Memory B cell (primary cell): ENCODE data around the gene CLRN3.

ENCODE experiments used
- ATAC-seq: fragments of 150-1000 bp; cut with Tn5 transposase; 2 replicates; pipeline ENCODE4 v1.10.0; 2021; ENCODE audit warnings: low read depth, mild to moderate bottlenecking, moderate library complexity
- DNase-seq, 2 donors: peaks; one replicate each; pipeline ENCODE4 v3.0.0; 2022; ENCODE audit warnings: low spot score in 2 of 2
- H3K27ac Mint-ChIP-seq: one replicate; pipeline ENCODE4 v1.8.0; 2022; ENCODE audit warnings: mild to moderate bottlenecking, moderate library complexity, mixed read lengths
- H3K27me3 Mint-ChIP-seq: one replicate; pipeline ENCODE4 v1.8.0; 2022; ENCODE audit warnings: mixed read lengths
- H3K36me3 Mint-ChIP-seq: one replicate; pipeline ENCODE4 v1.8.0; 2022; ENCODE audit warnings: mild to moderate bottlenecking, mixed read lengths
- H3K4me1 Mint-ChIP-seq: one replicate; pipeline ENCODE4 v1.8.0; 2022; ENCODE audit warnings: mixed read lengths
- H3K4me3 Mint-ChIP-seq: one replicate; pipeline ENCODE4 v1.8.0; 2022; ENCODE audit warnings: mild to moderate bottlenecking, moderate library complexity, mixed read lengths
- H3K9me3 Mint-ChIP-seq: one replicate; pipeline ENCODE4 v1.8.0; 2022; ENCODE audit warnings: mixed read lengths

Gene CLRN3, protein sequence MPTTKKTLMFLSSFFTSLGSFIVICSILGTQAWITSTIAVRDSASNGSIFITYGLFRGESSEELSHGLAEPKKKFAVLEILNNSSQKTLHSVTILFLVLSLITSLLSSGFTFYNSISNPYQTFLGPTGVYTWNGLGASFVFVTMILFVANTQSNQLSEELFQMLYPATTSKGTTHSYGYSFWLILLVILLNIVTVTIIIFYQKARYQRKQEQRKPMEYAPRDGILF

GRCh38 chr10:127892743-127893142, at the start of gene CLRN3:
TSS of gene CLRN3 (minus strand) at chr10:127892941. CDS start at chr10:127892784, 157 bp downstream.
- peaks cover 2% of the 10 kb centered on the region for H3K9me3 Mint-ChIP-seq
- ATAC-seq = no peak
- peaks cover 4% of the 10 kb centered on the region for H3K27me3 Mint-ChIP-seq
- no peaks in the 10 kb centered on the region for H3K36me3 Mint-ChIP-seq
- H3K4me1 Mint-ChIP-seq = no peaks in the 10 kb centered on the region
- H3K4me3 Mint-ChIP-seq = no peak within 1 kb of the TSS
- H3K27ac Mint-ChIP-seq = no peak within 1 kb of the TSS
- no peak for DNase-seq

DNA sequence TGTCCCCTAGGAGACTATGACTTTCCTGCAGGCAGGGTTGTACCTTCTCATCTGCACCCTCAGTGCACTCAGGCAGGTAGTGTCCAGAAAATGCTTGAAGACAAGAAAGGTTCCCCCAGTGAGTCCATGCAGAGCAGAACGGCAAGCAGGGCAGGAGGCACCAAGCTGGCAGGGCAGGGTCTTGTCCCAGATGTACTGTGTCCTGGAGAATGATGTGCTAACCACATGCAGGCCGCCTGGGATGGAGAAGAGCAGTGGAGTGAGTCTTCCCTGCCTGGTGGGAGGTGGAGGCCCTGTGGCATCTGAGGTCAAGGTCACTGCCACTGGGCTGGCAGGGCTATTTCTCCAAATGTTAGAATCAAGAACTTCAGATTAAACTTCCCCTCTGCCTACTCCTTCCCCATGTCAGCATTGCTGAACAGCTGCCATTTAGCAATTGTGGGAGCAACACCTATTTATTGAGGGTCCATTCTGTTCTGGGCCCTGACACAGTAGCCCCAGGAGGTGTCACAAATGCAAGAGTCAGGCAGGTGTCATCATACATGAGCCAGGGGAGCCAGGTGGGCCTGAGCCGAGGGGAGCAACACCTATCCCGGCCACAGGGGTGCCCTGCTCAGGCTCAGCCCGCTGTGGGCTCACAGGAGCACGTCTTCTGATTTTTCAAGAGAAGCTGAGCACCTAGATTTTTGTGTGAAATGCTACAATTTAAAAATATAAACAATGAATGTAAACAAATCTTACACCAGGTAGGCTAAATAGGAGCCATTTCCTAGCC, 48.3 kb upstream of the CLRN3 start:
- no peak for ATAC-seq
- Mint-ChIP-seq H3K4me3 (no peak overlapping the region), H3K36me3 (no peaks in the 10 kb centered on the region), H3K27ac (no peak overlapping the region), H3K9me3 (peaks cover 3% of the 10 kb centered on the region), H3K4me1 (peaks cover 13% of the 10 kb centered on the region), H3K27me3 (peaks cover 14% of the 10 kb centered on the region)
- DNase-seq = no peak

DNA sequence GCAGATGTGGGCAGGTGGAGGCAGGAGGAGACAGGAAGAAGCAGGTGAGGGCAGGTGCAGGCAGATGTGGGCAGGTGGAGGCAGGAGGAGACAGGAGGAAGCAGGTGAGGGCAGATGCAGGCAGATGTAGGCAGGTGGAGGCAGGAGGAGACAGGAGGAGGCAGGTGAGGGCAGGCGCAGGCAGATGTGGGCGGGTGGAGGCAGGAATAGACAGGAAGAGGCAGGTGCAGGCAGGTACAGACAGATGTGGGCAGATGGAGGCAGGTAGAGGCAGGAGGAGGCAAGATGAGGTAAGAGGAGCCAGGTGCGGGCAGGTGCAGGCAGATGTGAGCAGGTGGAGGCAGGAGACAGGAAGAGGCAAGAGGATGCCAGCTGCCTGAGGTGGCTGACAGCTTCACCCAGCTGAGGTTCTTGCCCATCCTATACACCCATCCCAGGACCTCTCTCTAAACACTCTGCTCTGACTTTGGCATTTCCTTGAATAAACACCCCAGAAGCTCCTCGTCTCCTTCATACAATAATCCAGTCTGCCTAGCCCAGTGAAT, 47.1 kb upstream of the CLRN3 start:
- Mint-ChIP-seq H3K9me3 (peaks cover 3% of the 10 kb centered on the region), H3K27ac (no peak overlapping the region), H3K36me3 (no peaks in the 10 kb centered on the region), H3K4me3 (no peak overlapping the region), H3K4me1 (peaks cover 5% of the 10 kb centered on the region), H3K27me3 (peaks cover 19% of the 10 kb centered on the region)
- no peak for ATAC-seq
- DNase-seq = no peak

DNA sequence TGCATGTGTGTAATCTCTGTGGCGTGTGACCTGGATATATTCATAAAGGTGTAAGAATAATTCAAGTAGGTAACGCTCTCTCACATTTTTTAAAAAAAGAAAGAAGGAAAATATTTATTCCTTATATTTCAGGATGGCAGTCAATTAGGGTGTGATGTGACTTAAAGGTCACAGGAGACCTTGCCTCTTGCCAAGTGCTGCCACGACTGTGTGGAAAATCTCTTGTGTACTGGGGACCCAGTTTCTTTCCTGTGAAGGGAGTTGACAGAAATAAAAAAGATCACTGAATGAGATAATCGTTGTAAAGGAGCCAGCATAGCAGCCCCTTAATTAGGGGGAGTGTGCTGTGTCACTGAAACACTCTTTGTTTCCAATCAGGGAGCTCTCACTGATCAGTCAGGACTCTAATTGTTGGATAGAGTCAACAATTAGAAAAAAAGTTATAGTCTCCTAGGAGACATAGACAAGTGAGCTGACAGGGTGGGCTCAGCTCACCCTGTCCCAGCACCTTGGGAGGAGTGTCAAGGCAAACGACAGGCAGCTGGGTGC, 45.2 kb upstream of the CLRN3 start:
- DNase-seq (no peak), ATAC-seq (no peak)
- H3K9me3 Mint-ChIP-seq = no peaks in the 10 kb centered on the region
- no peaks in the 10 kb centered on the region for H3K4me1 Mint-ChIP-seq
- H3K36me3 Mint-ChIP-seq = no peaks in the 10 kb centered on the region
- H3K4me3 Mint-ChIP-seq = no peak overlapping the region
- H3K27me3 Mint-ChIP-seq = peaks cover 16% of the 10 kb centered on the region
- H3K27ac Mint-ChIP-seq = no peak overlapping the region

DNA sequence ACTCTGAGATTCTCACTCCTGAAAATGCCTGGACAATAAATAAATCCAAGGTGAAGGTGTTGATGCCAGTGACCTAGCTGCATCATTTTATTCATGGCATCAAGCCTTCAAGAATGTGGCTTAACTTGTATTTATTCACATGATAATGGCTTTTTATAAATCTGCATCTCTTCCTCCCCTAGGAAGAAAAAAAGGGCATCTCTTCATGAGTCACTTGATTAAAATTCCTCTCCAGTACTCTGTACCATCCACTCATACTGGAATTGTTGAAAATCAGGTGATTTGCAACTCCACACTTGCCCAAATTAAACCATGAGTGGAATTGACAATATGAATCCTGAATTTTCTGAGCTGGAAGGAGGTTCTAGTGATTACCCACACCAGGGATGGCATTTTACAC, 44.3 kb upstream of the CLRN3 start:
- Mint-ChIP-seq H3K27me3 (peaks cover 13% of the 10 kb centered on the region), H3K4me3 (no peak overlapping the region), H3K36me3 (no peaks in the 10 kb centered on the region)

GRCh38 chr10:127935071-127935561, 42.4 kb upstream of the CLRN3 start:
- Mint-ChIP-seq H3K27me3 (peaks cover 13% of the 10 kb centered on the region), H3K4me3 (no peak overlapping the region), H3K27ac (no peak overlapping the region), H3K4me1 (no peaks in the 10 kb centered on the region), H3K9me3 (peaks cover 1% of the 10 kb centered on the region), H3K36me3 (no peaks in the 10 kb centered on the region)
- DNase-seq (no peak), ATAC-seq (no peak)

More for the DNA sequence above, 44.3 kb upstream of the CLRN3 start:
- no peaks in the 10 kb centered on the region for H3K4me1 Mint-ChIP-seq
- H3K9me3 Mint-ChIP-seq = peaks cover 1% of the 10 kb centered on the region
- ATAC-seq = no peak
- no peak for DNase-seq
- no peak overlapping the region for H3K27ac Mint-ChIP-seq

- H3K9me3 Mint-ChIP-seq = peaks cover 1% of the 10 kb centered on the region
- no peaks in the 10 kb centered on the region for H3K36me3 Mint-ChIP-seq
- no peak overlapping the region for H3K4me3 Mint-ChIP-seq
- no peak for DNase-seq
- peaks cover 7% of the 10 kb centered on the region for H3K27me3 Mint-ChIP-seq
- ATAC-seq = no peak
- H3K4me1 Mint-ChIP-seq = no peaks in the 10 kb centered on the region
- H3K27ac Mint-ChIP-seq = no peak overlapping the region
Observed at GRCh38 chr10:127934383-127934782, 41.6 kb upstream of the CLRN3 start.

- DNase-seq (no peak), ATAC-seq (no peak)
- no peaks in the 10 kb centered on the region for H3K4me1 Mint-ChIP-seq
- no peaks in the 10 kb centered on the region for H3K36me3 Mint-ChIP-seq
- H3K9me3 Mint-ChIP-seq = peaks cover 1% of the 10 kb centered on the region
- H3K4me3 Mint-ChIP-seq = no peak overlapping the region
- H3K27ac Mint-ChIP-seq = no peak overlapping the region
- H3K27me3 Mint-ChIP-seq = peaks cover 6% of the 10 kb centered on the region
Observed at GRCh38 chr10:127933271-127933670, 40.5 kb upstream of the CLRN3 start.

GRCh38 chr10:127932521-127933270, 40.0 kb upstream of the CLRN3 start:
- H3K4me1 Mint-ChIP-seq = no peaks in the 10 kb centered on the region

DNA sequence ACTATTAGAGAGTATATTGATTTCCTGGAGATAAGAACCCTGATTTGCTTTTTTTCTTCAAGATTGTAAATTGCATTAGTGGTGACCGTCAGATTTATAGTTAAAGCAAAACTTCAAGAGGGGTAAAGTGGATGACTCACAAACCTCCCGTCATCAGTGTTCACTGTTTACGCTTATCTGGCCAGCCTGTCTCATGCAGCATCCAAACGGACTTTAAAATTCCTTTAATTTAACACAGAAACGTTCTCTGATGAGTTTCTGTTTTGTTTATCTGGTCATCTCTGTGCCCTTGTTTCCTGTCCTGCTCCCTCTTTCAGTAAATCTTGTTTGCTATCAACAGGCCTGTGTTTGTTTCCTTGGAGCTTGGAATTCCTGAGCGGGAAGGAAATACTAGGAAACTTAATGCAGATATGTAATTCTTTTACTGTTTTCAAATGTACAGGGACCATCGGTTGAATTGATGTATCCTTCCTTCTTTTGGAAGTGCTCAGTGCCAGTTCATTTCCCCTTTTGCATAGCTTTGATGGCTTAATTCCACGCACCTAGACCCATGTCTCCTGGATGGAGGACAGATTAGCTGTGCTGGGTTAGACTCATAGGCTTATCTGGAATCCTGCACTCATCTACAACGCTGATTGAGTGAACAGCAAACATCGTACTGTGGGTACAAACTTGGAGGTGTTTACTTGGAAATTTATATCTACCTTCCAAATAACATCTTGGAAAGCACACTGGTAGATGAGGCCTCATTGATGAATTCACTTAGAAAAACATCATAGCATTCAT, 35.5 kb upstream of the CLRN3 start:
- Mint-ChIP-seq H3K9me3 (peaks cover 1% of the 10 kb centered on the region), H3K36me3 (no peaks in the 10 kb centered on the region), H3K27me3 (peaks cover 5% of the 10 kb centered on the region), H3K27ac (no peak overlapping the region), H3K4me1 (no peaks in the 10 kb centered on the region), H3K4me3 (no peak overlapping the region)
- DNase-seq (no peak), ATAC-seq (no peak)

More at GRCh38 chr10:127932521-127933270, 40.0 kb upstream of the CLRN3 start:
- no peaks in the 10 kb centered on the region for H3K36me3 Mint-ChIP-seq
- no peak for ATAC-seq
- H3K4me3 Mint-ChIP-seq = no peak overlapping the region
- no peak overlapping the region for H3K27ac Mint-ChIP-seq
- peaks cover 1% of the 10 kb centered on the region for H3K9me3 Mint-ChIP-seq
- DNase-seq = no peak
- H3K27me3 Mint-ChIP-seq = peaks cover 6% of the 10 kb centered on the region

- DNase-seq (no peak), ATAC-seq (no peak)
- Mint-ChIP-seq H3K4me1 (no peaks in the 10 kb centered on the region), H3K27me3 (peaks cover 5% of the 10 kb centered on the region), H3K9me3 (no peaks in the 10 kb centered on the region), H3K36me3 (no peaks in the 10 kb centered on the region), H3K4me3 (no peak overlapping the region), H3K27ac (no peak overlapping the region)
Observed at GRCh38 chr10:127926455-127926854, 33.7 kb upstream of the CLRN3 start.

GRCh38 chr10:127925471-127926207, 32.9 kb upstream of the CLRN3 start:
- ATAC-seq = no peak
- H3K4me3 Mint-ChIP-seq = no peak overlapping the region
- no peaks in the 10 kb centered on the region for H3K4me1 Mint-ChIP-seq
- no peaks in the 10 kb centered on the region for H3K36me3 Mint-ChIP-seq
- H3K9me3 Mint-ChIP-seq = no peaks in the 10 kb centered on the region
- no peak overlapping the region for H3K27ac Mint-ChIP-seq
- H3K27me3 Mint-ChIP-seq = peaks cover 5% of the 10 kb centered on the region
- no peak for DNase-seq

DNA sequence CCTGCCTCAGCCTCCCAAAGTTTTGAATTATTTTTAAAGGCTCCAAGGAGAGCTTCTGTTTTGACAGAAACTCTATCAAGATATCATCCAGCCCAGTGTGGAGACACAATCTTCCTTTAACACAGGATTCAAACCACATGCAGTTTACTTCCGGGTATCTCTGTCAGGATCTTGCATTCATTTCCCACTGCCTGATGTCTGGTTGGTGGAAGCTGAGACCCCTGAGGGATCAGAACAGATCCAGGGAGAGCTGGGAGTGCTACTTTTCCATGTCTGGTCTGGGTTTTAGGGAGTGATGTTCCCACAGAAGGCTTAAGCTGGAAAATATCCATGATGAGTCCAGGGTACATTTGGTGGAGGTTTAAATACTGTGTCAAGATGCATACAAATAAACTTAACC, 30.9 kb upstream of the CLRN3 start:
- Mint-ChIP-seq H3K27me3 (peaks cover 5% of the 10 kb centered on the region), H3K9me3 (no peaks in the 10 kb centered on the region), H3K4me1 (peaks cover 5% of the 10 kb centered on the region), H3K4me3 (no peak overlapping the region), H3K36me3 (no peaks in the 10 kb centered on the region), H3K27ac (no peak overlapping the region)
- ATAC-seq (no peak), DNase-seq (no peak)
